Right lobe of liver (tissue), 4 donors: ENCODE measurements around the gene KASH5.

Source experiments
- POLR2A ChIP-seq: fragments of 450-650 bp; IDR thresholded peaks from one replicate; pipeline ENCODE4 v1.6.1; 2017; ENCODE audit warnings: antibody characterized with exemption, mild to moderate bottlenecking
- TF ChIP-seq, protein P1 (sequence below), 4 donors: fragments of 200-600 bp in 3 of 4; fragments of 450-650 bp in 1 of 4; IDR thresholded peaks; one replicate each; pipeline versions ENCODE4 v1.5.1 to v1.8.0; 2016 to 2022; ENCODE audit warnings: antibody characterized with exemption in 4 of 4, mild to moderate bottlenecking in 2 of 4
- donor health status: DM: no; HTN: no; CAD: no.
- donor health status: DM: no; HTN: no; CAD: no.
- donor health status: DM: no; HTN: yes; CAD: no.

DNA sequence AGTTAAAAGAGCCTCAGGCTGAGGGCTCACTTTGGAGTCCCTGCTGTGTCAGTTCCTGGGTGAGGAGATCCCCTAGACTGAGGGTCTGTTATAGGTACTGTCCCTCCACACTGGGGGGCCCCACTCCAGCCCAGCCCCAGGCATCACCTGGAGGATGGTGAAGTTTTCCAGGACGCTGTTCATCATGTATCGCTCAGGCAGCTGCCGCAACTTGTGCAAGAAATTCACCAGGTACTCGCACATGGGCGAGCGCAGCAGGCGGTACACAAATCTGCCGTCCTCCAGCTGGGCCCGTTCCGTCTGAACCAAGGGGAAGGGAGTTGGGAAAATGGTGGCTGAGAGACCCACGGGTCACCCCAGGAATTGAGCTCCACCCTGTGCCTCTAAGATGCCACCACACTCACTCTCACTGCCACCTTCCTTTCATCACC lies 45.7 kb upstream of the KASH5 start:
- TF ChIP-seq, protein P1, sequence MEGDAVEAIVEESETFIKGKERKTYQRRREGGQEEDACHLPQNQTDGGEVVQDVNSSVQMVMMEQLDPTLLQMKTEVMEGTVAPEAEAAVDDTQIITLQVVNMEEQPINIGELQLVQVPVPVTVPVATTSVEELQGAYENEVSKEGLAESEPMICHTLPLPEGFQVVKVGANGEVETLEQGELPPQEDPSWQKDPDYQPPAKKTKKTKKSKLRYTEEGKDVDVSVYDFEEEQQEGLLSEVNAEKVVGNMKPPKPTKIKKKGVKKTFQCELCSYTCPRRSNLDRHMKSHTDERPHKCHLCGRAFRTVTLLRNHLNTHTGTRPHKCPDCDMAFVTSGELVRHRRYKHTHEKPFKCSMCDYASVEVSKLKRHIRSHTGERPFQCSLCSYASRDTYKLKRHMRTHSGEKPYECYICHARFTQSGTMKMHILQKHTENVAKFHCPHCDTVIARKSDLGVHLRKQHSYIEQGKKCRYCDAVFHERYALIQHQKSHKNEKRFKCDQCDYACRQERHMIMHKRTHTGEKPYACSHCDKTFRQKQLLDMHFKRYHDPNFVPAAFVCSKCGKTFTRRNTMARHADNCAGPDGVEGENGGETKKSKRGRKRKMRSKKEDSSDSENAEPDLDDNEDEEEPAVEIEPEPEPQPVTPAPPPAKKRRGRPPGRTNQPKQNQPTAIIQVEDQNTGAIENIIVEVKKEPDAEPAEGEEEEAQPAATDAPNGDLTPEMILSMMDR (IDR thresholded peaks at IDR 0.05), result no peak
- TF ChIP-seq POLR2A, result no peak
